ENCODE data around the gene EXOC4. TPM values are rescaled to one million over a fixed set of nuclear protein-coding genes. Genes with fewer than 3 reads are reported as not detected.
A peak's percentile ranks its signal among the peaks of the same experiment; 100 is the strongest.

The EXOC4 gene
- total RNA-seq, 1 experiment from 2014 or later, result 65.1 TPM

- in situ Hi-C loops (cut with HindIII; ENCODE audit: low pct_unique_long_range_greater_than_20kb, low sequenced_read_pairs), result no loop called here
- peak; percentile 73 for DNase-seq (ENCODE audit: low read depth)
These were observed 183.1 kb downstream of the EXOC4 start for GRCh38 chr7:133436014-133436428.

- in situ Hi-C loops (cut with HindIII; ENCODE audit: low pct_unique_long_range_greater_than_20kb, low sequenced_read_pairs), result no loop called here
- DNase-seq (ENCODE audit: low read depth), result no peak
These were observed 184.7 kb downstream of the EXOC4 start for GRCh38 chr7:133437544-133437943.

GRCh38 chr7:133442818-133443217, 189.9 kb downstream of the EXOC4 start:
- no peak for DNase-seq (ENCODE audit: low read depth)
- in situ Hi-C loops (cut with HindIII; ENCODE audit: low pct_unique_long_range_greater_than_20kb, low sequenced_read_pairs), result no loop called here

- no peak for DNase-seq (ENCODE audit: low read depth)
- in situ Hi-C loops (cut with HindIII; ENCODE audit: low pct_unique_long_range_greater_than_20kb, low sequenced_read_pairs), result no loop called here
These were observed 192.7 kb downstream of the EXOC4 start for GRCh38 chr7:133445617-133446016.

- DNase-seq (ENCODE audit: low read depth), result no peak
- in situ Hi-C loops (cut with HindIII; ENCODE audit: low pct_unique_long_range_greater_than_20kb, low sequenced_read_pairs), result no loop called here
These were observed 195.1 kb downstream of the EXOC4 start for GRCh38 chr7:133448012-133448411.

- in situ Hi-C loops (cut with HindIII; ENCODE audit: low pct_unique_long_range_greater_than_20kb, low sequenced_read_pairs), result no loop called here
- no peak for DNase-seq (ENCODE audit: low read depth)
These were observed 199.7 kb downstream of the EXOC4 start for GRCh38 chr7:133452577-133452976.

GRCh38 chr7:133458688-133459087, 205.8 kb downstream of the EXOC4 start:
- in situ Hi-C loops (cut with HindIII; ENCODE audit: low pct_unique_long_range_greater_than_20kb, low sequenced_read_pairs), result no loop called here
- no peak for DNase-seq (ENCODE audit: low read depth)

GRCh38 chr7:133461421-133461820, 208.5 kb downstream of the EXOC4 start:
- in situ Hi-C loops (cut with HindIII; ENCODE audit: low pct_unique_long_range_greater_than_20kb, low sequenced_read_pairs), result no loop called here
- no peak for DNase-seq (ENCODE audit: low read depth)

- DNase-seq (ENCODE audit: low read depth), result no peak
- in situ Hi-C loops (cut with HindIII; ENCODE audit: low pct_unique_long_range_greater_than_20kb, low sequenced_read_pairs), result no loop called here
These were observed 222.8 kb downstream of the EXOC4 start for GRCh38 chr7:133475655-133476054.

GRCh38 chr7:133477791-133478190, 224.9 kb downstream of the EXOC4 start:
- in situ Hi-C loops (cut with HindIII; ENCODE audit: low pct_unique_long_range_greater_than_20kb, low sequenced_read_pairs), result no loop called here
- no peak for DNase-seq (ENCODE audit: low read depth)

- no peak for DNase-seq (ENCODE audit: low read depth)
- in situ Hi-C loops (cut with HindIII; ENCODE audit: low pct_unique_long_range_greater_than_20kb, low sequenced_read_pairs), result no loop called here
These were observed 225.8 kb downstream of the EXOC4 start for GRCh38 chr7:133478591-133479135.

- in situ Hi-C loops (cut with HindIII; ENCODE audit: low pct_unique_long_range_greater_than_20kb, low sequenced_read_pairs), result no loop called here
- DNase-seq (ENCODE audit: low read depth), result no peak
These were observed 226.7 kb downstream of the EXOC4 start for GRCh38 chr7:133479456-133480065.

GRCh38 chr7:133480868-133481267, 228.0 kb downstream of the EXOC4 start:
- DNase-seq (ENCODE audit: low read depth), result no peak
- in situ Hi-C loops (cut with HindIII; ENCODE audit: low pct_unique_long_range_greater_than_20kb, low sequenced_read_pairs), result no loop called here

GRCh38 chr7:133481676-133482075, 228.8 kb downstream of the EXOC4 start:
- DNase-seq (ENCODE audit: low read depth), result peak; percentile 4
- in situ Hi-C loops (cut with HindIII; ENCODE audit: low pct_unique_long_range_greater_than_20kb, low sequenced_read_pairs), result no loop called here

- DNase-seq (ENCODE audit: low read depth), result no peak
- in situ Hi-C loops (cut with HindIII; ENCODE audit: low pct_unique_long_range_greater_than_20kb, low sequenced_read_pairs), result no loop called here
These were observed 229.7 kb downstream of the EXOC4 start for GRCh38 chr7:133482599-133482998.

GRCh38 chr7:133484086-133484485, 231.2 kb downstream of the EXOC4 start:
- no peak for DNase-seq (ENCODE audit: low read depth)
- in situ Hi-C loops (cut with HindIII; ENCODE audit: low pct_unique_long_range_greater_than_20kb, low sequenced_read_pairs), result no loop called here

GRCh38 chr7:133489906-133490305, 237.0 kb downstream of the EXOC4 start:
- no peak for DNase-seq (ENCODE audit: low read depth)
- in situ Hi-C loops (cut with HindIII; ENCODE audit: low pct_unique_long_range_greater_than_20kb, low sequenced_read_pairs), result no loop called here

- DNase-seq (ENCODE audit: low read depth), result no peak
- in situ Hi-C loops (cut with HindIII; ENCODE audit: low pct_unique_long_range_greater_than_20kb, low sequenced_read_pairs), result no loop called here
These were observed 238.4 kb downstream of the EXOC4 start for GRCh38 chr7:133491201-133491691.

GRCh38 chr7:133491846-133492652, 239.2 kb downstream of the EXOC4 start:
- in situ Hi-C loops (cut with HindIII; ENCODE audit: low pct_unique_long_range_greater_than_20kb, low sequenced_read_pairs), result no loop called here
- DNase-seq (ENCODE audit: low read depth), result peak; percentile 60

Data from Caki2 (cell line).